K562 treated with DMSO at 1 percent for 24 hours (cell line): ENCODE measurements around the gene PATJ. TPM values are rescaled to one million over a fixed set of nuclear protein-coding genes. Genes with fewer than 3 reads are reported as not detected.

ENCODE experiments used
- total RNA-seq: library from RNA; unstranded; fragments of 300-600 nt; gene quantifications from 2 replicates; pipeline ENCODE4 v1.2.3, GENCODE V29; 2022; ENCODE audit warnings: low read depth; ENCODE audit not compliant: insufficient read depth

Gene PATJ
- total RNA-seq, result not detected in 2 replicates

GRCh38 chr1:61741711-61742619 is at the start of gene PATJ:
TSS of gene PATJ (plus strand) at chr1:61742480. CDS start at chr1:61762893, 20,413 bp downstream.

GRCh38 chr1:61724813-61725694 is 17.2 kb upstream of the PATJ start, which contains the start of gene TM2D1:
TSS of gene TM2D1 (minus strand) at chr1:61725141. CDS start at chr1:61725120, 21 bp downstream.

GRCh38 chr1:62194651-62195544 is 452.6 kb downstream of the PATJ start, which contains the start of gene L1TD1:
TSS of gene L1TD1 (plus strand) at chr1:62194849. CDS start at chr1:62206629, 11,780 bp downstream.

Other genes with a start within 250 kb of the PATJ start
- gene TM2D1, start 17.3 kb upstream of the PATJ start, total RNA-seq, result 19.9 and 26.4 TPM in 2 replicates